Liver (tissue), 9 donors: ENCODE results near the gene PTRH1. TPM values are rescaled to one million over a fixed set of nuclear protein-coding genes. Genes with fewer than 3 reads are reported as not detected.

Experiments
- DNase-seq: peaks from one replicate; pipeline ENCODE4 v3.0.0-alpha.2; 2017; ENCODE audit warnings: low spot score
- H3K27ac ChIP-seq, 2 donors: one replicate each; pipeline ENCODE4 v1.7.0; 2013; ENCODE audit warnings: inconsistent platforms in 2 of 2, low read length in 2 of 2, control low read depth in 1 of 2, low read depth in 1 of 2, mild to moderate bottlenecking in 1 of 2
- H3K27me3 ChIP-seq, 4 donors: one replicate each; pipeline versions ENCODE4 v1.6.1 to v1.7.0; 2013; ENCODE audit warnings: low read length in 3 of 4, inconsistent platforms in 1 of 4, mild to moderate bottlenecking in 1 of 4, moderate library complexity in 1 of 4; ENCODE audit not compliant: control insufficient read depth in 4 of 4, insufficient read depth in 4 of 4
- H3K36me3 ChIP-seq, 4 donors: one replicate each; pipeline versions ENCODE4 v1.6.1 to v1.7.0; 2013; ENCODE audit warnings: low read length in 3 of 4, mild to moderate bottlenecking in 3 of 4, low read depth in 1 of 4, moderate library complexity in 1 of 4; ENCODE audit not compliant: control insufficient read depth in 4 of 4, insufficient read depth in 3 of 4
- H3K4me1 ChIP-seq, 4 donors: one replicate each; pipeline versions ENCODE4 v1.6.1 to v1.7.0; 2013; ENCODE audit warnings: low read length in 3 of 4, mild to moderate bottlenecking in 3 of 4, moderate library complexity in 1 of 4; ENCODE audit not compliant: control insufficient read depth in 4 of 4, insufficient read depth in 4 of 4
- H3K4me3 ChIP-seq, 3 donors: one replicate each; pipeline versions ENCODE4 v1.6.1 to v1.7.0; 2013; ENCODE audit warnings: low read length in 3 of 3, control low read depth in 1 of 3, low read depth in 1 of 3, mild to moderate bottlenecking in 1 of 3
- H3K9ac ChIP-seq, 2 donors: one replicate each; pipeline ENCODE4 v1.7.0; 2013; ENCODE audit warnings: low read length in 2 of 2, mild to moderate bottlenecking in 2 of 2, moderate library complexity in 2 of 2, control low read depth in 1 of 2, low read depth in 1 of 2
- H3K9me3 ChIP-seq, 4 donors: one replicate each; pipeline versions ENCODE4 v1.6.1 to v1.7.0; 2013; ENCODE audit warnings: low read length in 3 of 4; ENCODE audit not compliant: control insufficient read depth in 4 of 4
- ATF3 ChIP-seq: IDR thresholded peaks from 2 replicates; pipeline ENCODE4 v1.6.1; 2016; ENCODE audit warnings: antibody characterized with exemption
- CTCF ChIP-seq: fragments of 150-350 bp; IDR thresholded peaks from 2 replicates; pipeline ENCODE4 v1.5.1; 2017; ENCODE audit warnings: improper control_type of control experiment, low read depth, low read length; ENCODE audit not compliant: missing input control
- EGR1 ChIP-seq, 2 donors: IDR thresholded peaks; 2 replicates each; pipeline ENCODE4 v1.6.1; 2016 to 2018; ENCODE audit warnings: antibody characterized with exemption in 2 of 2, low read depth in 2 of 2
- FOXA1 ChIP-seq: IDR thresholded peaks from 2 replicates; pipeline ENCODE4 v1.6.1; 2016; ENCODE audit warnings: antibody characterized with exemption
- FOXA2 ChIP-seq: IDR thresholded peaks from 2 replicates; pipeline ENCODE4 v1.6.1; 2016; ENCODE audit warnings: antibody characterized with exemption
- GABPA ChIP-seq, 2 donors: IDR thresholded peaks in 1 of 2; conservative IDR thresholded peaks in 1 of 2; 2 replicates each; pipeline ENCODE4 v1.6.1; 2016; ENCODE audit warnings: antibody characterized with exemption in 2 of 2, mild to moderate bottlenecking in 1 of 2, moderate library complexity in 1 of 2
- HNF4G ChIP-seq: IDR thresholded peaks from 2 replicates; pipeline ENCODE4 v1.6.1; 2016; ENCODE audit warnings: antibody characterized with exemption
- JUND ChIP-seq, 2 donors: IDR thresholded peaks; 2 replicates each; pipeline ENCODE4 v1.6.1; 2016; ENCODE audit warnings: antibody characterized with exemption in 2 of 2
- MAX ChIP-seq: IDR thresholded peaks from 2 replicates; pipeline ENCODE4 v1.6.1; 2016; ENCODE audit warnings: antibody characterized with exemption
- NR2F2 ChIP-seq: IDR thresholded peaks from 2 replicates; pipeline ENCODE4 v1.6.1; 2016; ENCODE audit warnings: antibody characterized with exemption
- RAD21 ChIP-seq, 2 donors: IDR thresholded peaks; 2 replicates each; pipeline ENCODE4 v1.6.1; 2016; ENCODE audit warnings: antibody characterized with exemption in 2 of 2, mild to moderate bottlenecking in 2 of 2
- TAF1 ChIP-seq: conservative IDR thresholded peaks from 2 replicates; pipeline ENCODE4 v1.6.1; 2016; ENCODE audit warnings: antibody characterized with exemption, mild to moderate bottlenecking
- YY1 ChIP-seq: IDR thresholded peaks from 2 replicates; pipeline ENCODE4 v1.6.1; 2016; ENCODE audit warnings: antibody characterized with exemption, mild to moderate bottlenecking
- ZBTB33 ChIP-seq: IDR thresholded peaks from 2 replicates; pipeline ENCODE4 v1.6.1; 2016; ENCODE audit warnings: antibody characterized with exemption
- WGBS: extraction: QIAGEN DNeasy Blood & Tissue Kit; methylation state at CpG from one replicate; pipeline ENCODE4 v1.1.7; 2013; 5-methylcytosine and 5-hydroxymethylcytosine counted together
- polyA plus RNA-seq, 2 donors: library from polyadenylated mRNA; stranded (reverse) in 1 of 2; unstranded in 1 of 2; fragments of 200-250 nt in 1 of 2; fragments of >200 nt in 1 of 2; fragmentation: Nextera tagmentation in 1 of 2; extraction: Ambion mirVana in 1 of 2; gene quantifications; one replicate each; pipeline versions ENCODE4 v1.2.1 to v1.2.3, GENCODE V29; 2013 to 2015
- total RNA-seq, 2 donors: library from RNA; depleted of rRNA; stranded (reverse); fragments of >200 nt; gene quantifications; one replicate each; pipeline ENCODE4 v1.2.3, GENCODE V29; 2014
- donor health status: healthy.
- donor health status: healthy.
- donor health status: healthy.
- donor health status: healthy.
- donor health status: healthy.

PTRH1 gene
- total and polyA plus RNA-seq, 4 donors, result 6.7 to 21.6 (median 9.7) TPM

- no peak for TF ChIP-seq FOXA1
- TF ChIP-seq JUND (IDR thresholded peaks at IDR 0.05), result no peak
- TF ChIP-seq YY1, result no peak
- no peak for TF ChIP-seq HNF4G
- TF ChIP-seq FOXA2, result no peak
- Histone ChIP-seq H3K9me3 (no peaks in the 10 kb centered on the region), H3K4me3 (no peak overlapping the region), H3K4me1 (peaks cover 3 to 11% (median 6%) of the 10 kb centered on the region in 4 donors), H3K36me3 (no peaks in the 10 kb centered on the region), H3K27me3 (no peaks in the 10 kb centered on the region), H3K9ac (no peak overlapping the region), H3K27ac (no peak overlapping the region)
- DNase-seq, result no peak
Measured at GRCh38 chr9:127720865-127721227, 5.4 kb upstream of the PTRH1 start.

GRCh38 chr9:127720031-127720864 is 4.8 kb upstream of the PTRH1 start:
- Histone ChIP-seq H3K27ac (no peak overlapping the region), H3K9ac (no peak overlapping the region), H3K36me3 (no peaks in the 10 kb centered on the region), H3K4me1 (peaks cover 3 to 12% (median 6%) of the 10 kb centered on the region in 4 donors), H3K27me3 (no peaks in the 10 kb centered on the region), H3K9me3 (no peaks in the 10 kb centered on the region), H3K4me3 (no peak overlapping the region)
- DNase-seq, result no peak
- TF ChIP-seq ZBTB33 (no peak), JUND (IDR thresholded peaks at IDR 0.05) (no peak), NR2F2 (no peak), RAD21 (IDR thresholded peaks at IDR 0.05) (no peak), FOXA1 (no peak)
- WGBS, result 83% methylated on average over 12 of the region's 12 CpGs

- no peak overlapping the region for H3K27ac ChIP-seq
- no peaks in the 10 kb centered on the region for H3K36me3 ChIP-seq
- no peak for TF ChIP-seq NR2F2
- no peak for DNase-seq
- peaks cover 4 to 12% (median 8%) of the 10 kb centered on the region in 4 donors for H3K4me1 ChIP-seq
- H3K9ac ChIP-seq, result no peak overlapping the region
- 75% methylated on average over 5 of the region's 5 CpGs for WGBS
- H3K4me3 ChIP-seq, result no peak overlapping the region
- H3K27me3 ChIP-seq, result no peaks in the 10 kb centered on the region
- no peaks in the 10 kb centered on the region for H3K9me3 ChIP-seq
Measured at GRCh38 chr9:127717766-127718165, 2.3 kb upstream of the PTRH1 start.

- Histone ChIP-seq H3K4me3 (no peak overlapping the region), H3K9me3 (no peaks in the 10 kb centered on the region), H3K27ac (no peak overlapping the region), H3K9ac (no peak overlapping the region), H3K4me1 (peaks cover 4 to 12% (median 8%) of the 10 kb centered on the region in 4 donors), H3K36me3 (no peaks in the 10 kb centered on the region), H3K27me3 (no peaks in the 10 kb centered on the region)
- no peak for DNase-seq
- 87% methylated on average over 9 of the region's 9 CpGs for WGBS
- TF ChIP-seq CTCF, result no peak
- TF ChIP-seq GABPA (IDR thresholded peaks at IDR 0.05 in 1 of 2, conservative IDR thresholded peaks at IDR 0.05 in 1 of 2), result no peak
- TF ChIP-seq MAX, result no peak
- no peak for TF ChIP-seq JUND (IDR thresholded peaks at IDR 0.05)
- no peak for TF ChIP-seq TAF1
- no peak for TF ChIP-seq ATF3
- no peak for TF ChIP-seq EGR1 (IDR thresholded peaks at IDR 0.05; ENCODE audit: low read depth in 2 of 2)
Measured at GRCh38 chr9:127716412-127716811, 949 bp upstream of the PTRH1 start.
